ENCODE results near the gene DMD.

The DMD gene

GRCh38 chrX:32170481-32170880 is 1040.9 kb downstream of the DMD start:
- Mint-ChIP-seq H3K36me3 (no peaks in the 10 kb centered on the region), H3K9me3 (no peaks in the 10 kb centered on the region), H3K4me3 (no peak overlapping the region), H3K27ac (no peak overlapping the region), H3K27me3 (no peaks in the 10 kb centered on the region), H3K4me1 (no peaks in the 10 kb centered on the region)

- no peaks in the 10 kb centered on the region for H3K36me3 Mint-ChIP-seq
- no peaks in the 10 kb centered on the region for H3K4me1 Mint-ChIP-seq
- no peak overlapping the region for H3K27ac Mint-ChIP-seq
- H3K9me3 Mint-ChIP-seq: no peaks in the 10 kb centered on the region
- no peaks in the 10 kb centered on the region for H3K27me3 Mint-ChIP-seq
- no peak overlapping the region for H3K4me3 Mint-ChIP-seq
Measured at GRCh38 chrX:32155044-32155638, 1056.2 kb downstream of the DMD start.

- Mint-ChIP-seq H3K9me3 (no peaks in the 10 kb centered on the region), H3K4me3 (no peak overlapping the region), H3K27ac (no peak overlapping the region), H3K27me3 (no peaks in the 10 kb centered on the region), H3K36me3 (no peaks in the 10 kb centered on the region), H3K4me1 (no peaks in the 10 kb centered on the region)
Measured at GRCh38 chrX:32153585-32153984, 1057.8 kb downstream of the DMD start.

GRCh38 chrX:32150141-32150540 is 1061.2 kb downstream of the DMD start:
- Mint-ChIP-seq H3K27ac (no peak overlapping the region), H3K27me3 (no peaks in the 10 kb centered on the region), H3K4me1 (no peaks in the 10 kb centered on the region), H3K4me3 (no peak overlapping the region), H3K9me3 (no peaks in the 10 kb centered on the region), H3K36me3 (no peaks in the 10 kb centered on the region)

DNA sequence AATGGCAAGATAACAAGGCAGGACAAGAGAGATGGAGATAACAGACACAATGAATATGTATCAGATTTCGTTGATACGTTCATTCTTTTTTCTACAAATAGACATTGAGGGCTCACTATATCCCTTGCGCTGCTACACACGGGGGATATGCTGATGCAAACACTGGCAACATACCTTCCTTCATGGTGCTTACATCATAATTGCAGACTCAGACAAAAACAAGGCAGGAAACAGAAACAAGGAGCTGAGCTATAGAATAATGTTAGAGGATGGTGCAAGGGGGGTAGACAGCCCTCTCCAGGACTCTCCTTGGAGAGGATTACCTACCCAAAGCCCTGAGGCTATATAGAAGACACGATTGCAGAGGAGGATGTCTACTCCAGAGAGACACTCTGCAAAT is 1069.5 kb downstream of the DMD start:
- H3K27ac Mint-ChIP-seq: no peak overlapping the region
- no peaks in the 10 kb centered on the region for H3K36me3 Mint-ChIP-seq
- H3K27me3 Mint-ChIP-seq: no peaks in the 10 kb centered on the region
- H3K9me3 Mint-ChIP-seq: peaks cover 4% of the 10 kb centered on the region
- H3K4me3 Mint-ChIP-seq: no peak overlapping the region
- H3K4me1 Mint-ChIP-seq: no peaks in the 10 kb centered on the region

DNA sequence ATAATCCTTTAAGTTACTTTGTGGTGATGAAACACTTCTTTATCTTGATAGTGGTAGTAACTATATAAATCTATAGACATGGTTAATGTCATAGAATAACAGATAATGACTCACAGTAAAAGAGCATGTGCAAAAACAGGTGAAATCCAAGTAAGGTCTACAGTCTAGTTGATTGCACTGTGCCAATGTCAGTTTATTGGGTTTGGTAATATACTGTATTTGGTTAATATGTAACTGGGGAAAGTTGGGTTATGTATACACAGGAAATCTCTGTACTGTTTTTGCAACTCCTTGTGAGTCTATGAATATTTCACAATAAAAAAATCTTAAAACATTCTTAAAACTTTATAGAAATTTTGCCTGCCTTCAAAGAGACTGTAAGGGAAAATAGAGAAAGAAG is 1071.9 kb downstream of the DMD start:
- Mint-ChIP-seq H3K36me3 (no peaks in the 10 kb centered on the region), H3K4me3 (no peak overlapping the region), H3K27ac (no peak overlapping the region), H3K4me1 (no peaks in the 10 kb centered on the region), H3K27me3 (no peaks in the 10 kb centered on the region), H3K9me3 (peaks cover 4% of the 10 kb centered on the region)

DNA sequence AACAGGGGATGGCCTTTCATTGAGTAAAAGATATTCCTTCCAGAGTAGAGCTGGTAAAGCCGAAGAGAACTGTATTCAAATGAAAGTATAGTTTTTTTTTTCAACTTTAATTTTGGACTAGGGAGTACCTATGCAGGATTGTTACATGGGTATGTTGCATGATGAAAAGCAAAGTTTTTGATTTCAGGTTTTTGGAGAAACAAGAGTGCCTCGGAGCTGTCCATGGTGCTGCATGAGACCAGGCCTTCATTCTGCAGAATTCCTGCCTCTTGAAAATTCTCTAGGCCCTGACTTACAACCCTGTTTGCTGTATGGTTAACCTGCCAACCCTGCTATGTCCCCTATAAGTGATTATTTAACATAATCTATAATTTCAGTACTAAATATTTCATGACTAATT is 1073.8 kb downstream of the DMD start:
- Mint-ChIP-seq H3K27me3 (no peaks in the 10 kb centered on the region), H3K4me3 (no peak overlapping the region), H3K4me1 (no peaks in the 10 kb centered on the region), H3K36me3 (no peaks in the 10 kb centered on the region), H3K9me3 (peaks cover 4% of the 10 kb centered on the region), H3K27ac (no peak overlapping the region)

- Mint-ChIP-seq H3K36me3 (no peaks in the 10 kb centered on the region), H3K27ac (no peak overlapping the region), H3K4me1 (no peaks in the 10 kb centered on the region), H3K9me3 (no peaks in the 10 kb centered on the region), H3K4me3 (no peak overlapping the region), H3K27me3 (no peaks in the 10 kb centered on the region)
Measured at GRCh38 chrX:32126997-32127396, 1084.4 kb downstream of the DMD start.

DNA sequence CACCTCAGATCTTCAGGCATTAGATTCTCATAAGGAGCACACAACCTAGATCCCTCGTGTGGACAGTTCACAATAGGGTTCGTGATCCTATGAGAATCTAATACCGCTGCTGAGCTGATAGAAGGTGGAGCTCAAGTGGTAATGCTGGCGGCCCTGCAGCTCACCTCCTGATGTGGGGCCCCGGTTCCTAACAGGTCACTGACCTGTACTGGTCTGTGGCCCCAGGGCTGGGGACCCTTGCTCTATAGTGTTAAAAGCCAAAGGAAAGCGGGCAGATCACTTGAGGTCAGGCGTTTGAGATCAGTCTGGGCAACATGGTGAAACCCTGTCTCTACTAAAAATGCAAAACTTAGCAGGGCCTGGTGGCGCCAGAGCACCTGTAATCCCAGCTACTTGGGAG is 1092.5 kb downstream of the DMD start:
- Mint-ChIP-seq H3K36me3 (no peaks in the 10 kb centered on the region), H3K27me3 (no peaks in the 10 kb centered on the region), H3K9me3 (no peaks in the 10 kb centered on the region), H3K27ac (no peak overlapping the region), H3K4me1 (no peaks in the 10 kb centered on the region), H3K4me3 (no peak overlapping the region)

DNA sequence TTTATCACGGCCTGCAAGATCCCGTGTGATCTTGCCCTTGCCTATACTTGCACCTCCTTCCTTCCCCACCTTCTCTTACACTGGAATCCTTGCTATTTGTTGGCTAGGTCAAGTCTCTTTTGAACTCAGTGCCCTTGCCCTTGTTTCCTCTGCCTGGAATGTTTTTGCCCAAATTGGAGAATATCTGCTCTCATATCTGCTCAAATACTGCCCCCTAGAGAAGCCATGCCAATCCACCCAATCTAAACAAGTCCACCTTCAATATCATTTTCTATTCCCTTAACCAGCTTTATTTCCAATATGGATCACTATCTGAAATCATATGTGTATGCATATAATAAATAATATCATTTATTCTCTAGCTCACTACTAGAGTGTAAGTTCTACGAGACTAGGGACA is 1095.3 kb downstream of the DMD start:
- Mint-ChIP-seq H3K27me3 (no peaks in the 10 kb centered on the region), H3K4me1 (no peaks in the 10 kb centered on the region), H3K27ac (no peak overlapping the region), H3K9me3 (no peaks in the 10 kb centered on the region), H3K36me3 (no peaks in the 10 kb centered on the region), H3K4me3 (no peak overlapping the region)

GRCh38 chrX:32087663-32088062 is 1123.7 kb downstream of the DMD start:
- no peaks in the 10 kb centered on the region for H3K4me1 Mint-ChIP-seq
- H3K27me3 Mint-ChIP-seq: no peaks in the 10 kb centered on the region
- H3K36me3 Mint-ChIP-seq: no peaks in the 10 kb centered on the region
- H3K27ac Mint-ChIP-seq: no peak overlapping the region
- no peak overlapping the region for H3K4me3 Mint-ChIP-seq
- no peaks in the 10 kb centered on the region for H3K9me3 Mint-ChIP-seq

DNA sequence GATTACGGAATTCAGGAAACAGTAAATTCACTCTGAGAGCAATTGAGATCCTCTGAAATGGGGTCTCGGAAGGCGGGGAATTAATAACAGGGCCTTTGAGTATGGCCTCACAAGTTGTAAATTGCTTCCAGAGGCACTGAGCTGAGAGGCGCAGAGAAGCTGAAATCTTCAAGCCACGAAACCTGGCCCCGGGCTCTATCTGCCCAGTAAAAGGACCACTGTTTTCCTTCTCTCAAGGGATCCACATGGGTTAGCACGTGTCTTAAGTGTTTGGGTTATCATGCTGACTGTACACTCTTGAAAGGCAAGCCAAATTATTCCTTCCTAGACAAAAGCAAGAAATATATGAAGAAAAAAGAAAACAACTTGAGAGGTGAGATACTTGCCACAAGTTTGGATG is 1126.6 kb downstream of the DMD start:
- Mint-ChIP-seq H3K27me3 (no peaks in the 10 kb centered on the region), H3K9me3 (no peaks in the 10 kb centered on the region), H3K36me3 (no peaks in the 10 kb centered on the region), H3K4me3 (no peak overlapping the region), H3K4me1 (no peaks in the 10 kb centered on the region), H3K27ac (no peak overlapping the region)

GRCh38 chrX:32048285-32048684 is 1163.1 kb downstream of the DMD start:
- Mint-ChIP-seq H3K27me3 (no peaks in the 10 kb centered on the region), H3K4me1 (no peaks in the 10 kb centered on the region), H3K36me3 (no peaks in the 10 kb centered on the region), H3K4me3 (no peak overlapping the region), H3K9me3 (no peaks in the 10 kb centered on the region), H3K27ac (no peak overlapping the region)

DNA sequence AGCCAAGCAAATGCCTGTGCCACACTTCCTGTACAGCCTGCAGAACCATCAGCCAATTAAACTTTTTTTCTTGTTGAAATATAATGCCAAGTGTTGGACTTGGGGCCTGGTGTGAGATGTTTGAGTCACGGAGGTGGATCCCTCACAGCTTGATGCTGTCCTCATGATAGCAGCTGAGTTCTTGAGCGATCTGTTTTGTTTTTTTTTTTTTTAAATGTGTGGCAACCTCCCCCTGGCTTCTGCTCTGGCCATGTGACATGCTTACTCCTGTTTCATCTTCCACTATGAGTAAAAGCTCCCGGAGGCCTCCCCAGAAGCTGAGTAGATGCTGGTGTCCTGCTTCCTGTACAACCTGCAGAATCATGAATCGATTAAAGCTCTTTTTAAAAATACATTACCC is 1166.2 kb downstream of the DMD start:
- Mint-ChIP-seq H3K27ac (no peak overlapping the region), H3K27me3 (no peaks in the 10 kb centered on the region), H3K36me3 (no peaks in the 10 kb centered on the region), H3K9me3 (no peaks in the 10 kb centered on the region), H3K4me1 (no peaks in the 10 kb centered on the region), H3K4me3 (no peak overlapping the region)

- no peaks in the 10 kb centered on the region for H3K4me1 Mint-ChIP-seq
- H3K27me3 Mint-ChIP-seq: no peaks in the 10 kb centered on the region
- H3K4me3 Mint-ChIP-seq: no peak overlapping the region
- no peaks in the 10 kb centered on the region for H3K36me3 Mint-ChIP-seq
- H3K27ac Mint-ChIP-seq: no peak overlapping the region
- peaks cover 3% of the 10 kb centered on the region for H3K9me3 Mint-ChIP-seq
Measured at GRCh38 chrX:32041181-32041580, 1170.2 kb downstream of the DMD start.

- Mint-ChIP-seq H3K4me3 (no peak overlapping the region), H3K27ac (no peak overlapping the region), H3K27me3 (no peaks in the 10 kb centered on the region), H3K4me1 (no peaks in the 10 kb centered on the region), H3K36me3 (no peaks in the 10 kb centered on the region), H3K9me3 (no peaks in the 10 kb centered on the region)
Measured at GRCh38 chrX:32026772-32027171, 1184.6 kb downstream of the DMD start.

DNA sequence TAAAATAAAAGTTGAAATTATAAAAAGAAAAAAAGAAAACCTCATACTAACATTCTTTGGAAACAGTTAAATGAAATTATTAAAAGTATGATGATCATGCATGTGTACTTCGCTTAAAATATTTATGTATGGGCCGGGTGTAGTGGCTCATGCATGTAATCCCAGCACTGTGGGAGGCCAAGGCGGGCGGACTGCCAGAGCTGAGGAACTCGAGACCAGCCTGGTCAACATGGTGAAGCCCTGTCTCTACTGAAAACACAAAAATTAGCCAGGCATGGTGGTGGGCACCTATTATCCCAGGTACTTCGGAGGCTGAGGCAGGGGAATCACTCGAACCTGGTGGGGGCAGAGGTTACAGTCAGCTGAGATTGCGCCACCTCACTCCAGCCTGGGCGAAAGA is 1187.3 kb downstream of the DMD start:
- Mint-ChIP-seq H3K9me3 (peaks cover 3% of the 10 kb centered on the region), H3K4me3 (no peak overlapping the region), H3K4me1 (no peaks in the 10 kb centered on the region), H3K36me3 (no peaks in the 10 kb centered on the region), H3K27ac (no peak overlapping the region), H3K27me3 (no peaks in the 10 kb centered on the region)

All from activated naive CD4-positive, alpha-beta T cell treated with anti-CD3 and anti-CD28 coated beads, Interleukin-2, amount 50 U/mL, for 24 hours (primary cell).